OCI-M1 (cell line): ENCODE data around the gene RIC1.
"Not testable (repeated sequence)": the region's sequence is repeated elsewhere in the genome, so short reads cannot be mapped to it uniquely, and the experiment has no call there.

Experiments
- DNase-seq: peaks from one replicate; lab custom pipeline; 2025; lab: John Stamatoyannopoulos, UW

The RIC1 gene

DNA sequence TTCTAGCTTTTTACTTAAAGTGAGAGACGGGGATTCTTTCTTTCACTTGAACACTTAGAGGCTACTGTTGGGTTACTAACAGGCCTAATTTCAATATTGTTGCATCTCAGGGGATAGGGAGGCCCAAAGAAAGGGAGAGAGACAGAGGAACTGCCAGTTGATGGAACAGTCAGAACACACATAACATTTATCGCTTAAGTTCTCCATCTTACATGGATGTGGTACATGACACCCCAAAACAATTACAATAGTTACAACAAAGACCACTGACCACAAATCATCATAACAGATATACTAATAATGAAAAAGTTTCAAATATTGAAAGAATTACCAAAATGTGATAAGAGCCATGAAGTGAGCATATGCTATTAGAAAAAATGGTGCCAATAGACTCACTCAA is 4.3 kb upstream of the RIC1 start:
- DNase-seq = no peak

DNA sequence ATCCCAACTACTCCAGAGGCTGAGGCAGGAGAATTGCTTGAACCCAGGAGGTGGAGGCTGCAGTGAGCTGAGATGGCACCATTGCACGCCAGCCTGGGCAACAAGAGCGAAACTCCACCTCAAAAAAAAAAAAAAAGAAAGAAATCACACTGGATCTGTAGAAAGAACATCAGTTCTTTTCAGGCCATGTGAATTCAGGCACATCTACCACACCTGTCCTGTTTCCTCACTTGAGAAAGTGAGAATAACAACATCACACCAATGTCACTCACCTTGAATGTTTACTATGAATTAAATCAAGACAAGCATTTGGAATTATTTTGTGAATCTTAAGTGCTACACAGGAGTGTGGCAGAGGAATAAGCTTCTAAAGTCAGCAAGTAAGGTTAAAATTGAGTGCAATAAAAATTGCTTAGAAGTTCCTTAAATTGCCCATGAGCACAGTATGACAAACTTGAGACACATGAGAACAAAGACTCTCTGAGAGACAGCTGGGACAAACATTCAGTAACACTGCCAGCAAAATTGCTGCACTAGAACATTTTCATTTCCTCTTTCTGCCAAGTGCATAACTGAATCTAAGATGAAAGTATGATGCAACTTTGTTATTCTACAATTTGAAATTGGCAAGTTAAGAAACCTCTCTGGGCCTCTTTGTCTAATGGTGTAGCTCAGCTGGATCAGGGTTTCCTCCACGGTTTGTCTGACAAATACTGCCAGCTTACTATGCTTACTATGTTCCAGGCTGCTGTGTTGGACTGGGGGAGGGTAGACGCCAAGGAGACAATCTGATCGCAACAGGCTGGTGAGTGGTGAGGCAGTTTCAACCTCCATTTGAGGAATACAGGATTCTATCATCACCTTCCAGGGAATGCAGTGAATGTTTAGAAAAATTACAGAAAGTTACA is 1.9 kb upstream of the RIC1 start:
- DNase-seq = peak; percentile 100

DNA sequence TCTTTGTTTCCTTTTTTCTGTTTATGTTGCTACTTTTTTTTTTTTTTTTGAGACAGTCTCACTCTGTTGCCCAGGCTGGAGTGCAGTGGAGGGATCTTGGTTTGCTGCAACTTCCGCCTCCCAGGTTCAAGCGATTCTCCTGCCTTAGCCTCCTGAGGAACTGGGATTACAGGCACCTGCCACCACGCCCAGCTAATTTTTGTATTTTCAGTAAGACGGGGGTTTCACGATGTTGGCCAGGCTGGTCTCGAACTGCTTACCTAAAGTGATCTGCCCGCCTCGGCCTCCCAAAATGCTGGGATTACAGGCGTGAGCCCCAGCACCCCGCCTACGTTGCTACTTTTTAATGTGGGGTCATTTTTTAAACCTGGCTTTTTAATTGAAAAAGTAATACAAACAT is 1.2 kb upstream of the RIC1 start:
- DNase-seq = not testable (repeated sequence)

DNA sequence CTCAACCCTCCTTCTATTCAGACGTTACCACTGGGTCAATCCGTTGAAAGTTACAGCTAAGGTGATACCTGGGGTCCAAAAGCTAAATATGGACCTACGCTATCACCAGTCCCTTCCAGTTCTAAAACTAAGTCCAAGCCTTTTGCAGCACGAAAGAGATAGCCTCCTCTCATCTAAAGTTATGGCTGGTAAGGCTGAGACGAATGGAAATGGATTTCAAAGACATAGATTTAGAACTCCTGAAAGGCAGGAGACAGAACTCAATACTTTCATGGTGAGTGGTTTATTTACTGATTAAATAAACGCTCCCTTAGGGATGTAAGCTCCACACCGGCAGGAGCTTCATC is 751 bp upstream of the RIC1 start:
- DNase-seq = no peak

DNA sequence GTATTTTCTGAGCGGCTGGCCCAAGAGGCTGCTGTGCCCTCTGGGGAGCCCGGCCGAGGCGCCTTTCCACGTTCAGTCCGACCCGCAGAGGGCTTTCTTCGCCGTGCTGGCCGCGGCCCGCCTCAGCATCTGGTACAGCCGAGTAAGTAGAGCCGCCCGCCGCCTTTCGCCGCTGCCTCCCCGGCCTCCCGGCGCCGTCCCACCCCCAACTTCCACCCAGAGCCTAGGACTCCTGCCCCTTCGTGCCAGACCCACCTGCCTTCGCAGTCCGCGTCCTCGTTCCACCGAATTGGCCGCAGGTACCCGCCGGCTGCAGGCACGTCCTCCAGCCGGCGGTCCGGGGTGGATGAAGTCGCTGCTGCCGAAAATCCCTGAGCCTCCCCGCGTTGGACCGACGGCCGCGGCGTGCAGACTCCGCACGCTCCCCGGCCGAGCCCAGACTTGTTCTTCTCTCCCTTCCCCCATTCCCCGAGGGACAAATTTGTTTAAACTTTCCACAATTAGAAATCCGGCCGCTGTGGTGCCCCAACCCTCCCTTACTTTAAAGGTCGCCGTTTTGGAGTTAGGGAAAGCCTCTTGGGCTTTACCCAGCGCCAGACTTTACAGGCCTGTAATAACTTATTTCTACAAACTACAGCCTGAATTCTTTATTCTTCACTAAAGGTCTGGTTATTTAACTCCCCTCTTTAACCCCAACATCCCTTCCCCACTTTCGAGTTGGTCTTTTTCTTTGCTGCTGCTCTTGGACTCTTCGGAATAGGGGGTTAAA is 589 bp downstream of the RIC1 start:
- DNase-seq = peak; percentile 99

DNA sequence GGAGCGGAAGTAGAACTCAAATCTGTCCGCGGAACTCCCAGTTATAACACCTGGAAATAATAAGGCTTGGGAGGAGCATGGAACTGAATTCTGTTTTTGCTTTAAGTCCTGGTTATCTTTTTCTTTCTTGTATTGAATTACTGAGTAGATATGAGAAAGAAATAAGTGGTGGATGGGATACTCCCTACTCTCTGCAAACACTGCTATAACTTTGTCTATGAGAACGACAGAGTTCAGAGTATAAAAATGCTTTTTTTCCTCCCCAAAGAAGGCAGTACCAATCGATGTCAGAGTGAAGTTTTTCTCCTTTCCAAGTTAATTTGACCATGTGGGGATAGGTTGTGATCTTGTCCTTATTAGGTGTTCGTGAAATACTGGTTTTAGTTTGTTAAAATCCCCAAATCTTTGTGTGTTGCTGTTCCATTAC is 1.2 kb downstream of the RIC1 start:
- peak; percentile 100 for DNase-seq

DNA sequence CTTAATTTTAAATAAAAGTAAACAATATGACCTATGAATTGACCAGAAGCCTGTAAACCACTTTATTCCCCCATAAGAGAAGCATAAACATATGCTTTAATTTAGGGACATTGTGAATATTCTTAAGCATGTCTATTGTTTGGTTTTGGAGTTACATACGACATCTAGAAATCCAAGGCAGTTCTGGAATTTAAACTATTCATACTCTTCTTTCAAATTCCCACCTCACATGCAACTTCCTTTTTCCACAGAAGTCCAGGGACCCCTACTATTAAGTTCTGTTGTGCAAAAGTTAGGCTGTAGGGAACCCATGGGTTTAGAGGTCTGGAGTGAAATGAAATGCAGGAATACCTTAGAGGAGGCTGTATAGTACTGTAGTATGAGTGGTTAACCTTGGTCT is 2.1 kb downstream of the RIC1 start:
- DNase-seq = peak; percentile 93

DNA sequence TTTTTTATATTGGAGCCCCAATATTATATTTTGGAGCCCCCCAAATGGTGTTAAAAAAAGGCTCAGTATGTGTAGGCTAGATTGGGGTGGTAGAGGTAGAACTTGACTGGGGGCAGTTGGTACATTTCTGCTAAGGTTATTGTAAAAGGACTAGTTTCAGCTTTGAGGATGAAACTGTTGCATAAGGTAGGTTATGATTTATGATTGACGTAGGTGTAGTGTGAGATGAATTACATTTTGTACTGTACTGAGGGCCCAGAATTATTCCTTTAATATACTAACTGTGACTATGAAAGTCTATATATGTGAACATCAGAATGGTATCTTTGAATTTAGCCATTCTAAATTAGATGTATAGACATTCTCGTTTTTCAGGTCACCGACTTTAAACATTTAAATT is 3.6 kb downstream of the RIC1 start:
- DNase-seq = peak; percentile 95

DNA sequence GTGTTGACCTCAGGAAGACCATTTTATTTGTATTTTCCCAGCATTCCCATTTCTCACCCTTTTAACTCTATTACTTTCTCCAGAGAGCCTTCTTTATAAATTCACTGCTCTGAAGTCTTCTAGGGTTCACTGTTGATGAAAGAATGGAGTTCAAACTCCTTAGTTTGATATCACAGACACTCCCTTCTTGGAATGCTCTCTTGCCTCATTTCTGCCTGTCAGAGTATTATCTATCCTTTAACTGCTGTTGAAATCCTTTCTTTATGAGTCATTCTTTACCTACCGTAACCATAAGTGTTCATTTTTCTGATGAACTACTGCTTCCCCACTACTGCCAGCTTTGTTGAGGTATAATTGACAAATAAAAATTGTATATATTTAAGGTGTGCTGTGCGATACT is 4.3 kb downstream of the RIC1 start:
- DNase-seq = peak; percentile 100

DNA sequence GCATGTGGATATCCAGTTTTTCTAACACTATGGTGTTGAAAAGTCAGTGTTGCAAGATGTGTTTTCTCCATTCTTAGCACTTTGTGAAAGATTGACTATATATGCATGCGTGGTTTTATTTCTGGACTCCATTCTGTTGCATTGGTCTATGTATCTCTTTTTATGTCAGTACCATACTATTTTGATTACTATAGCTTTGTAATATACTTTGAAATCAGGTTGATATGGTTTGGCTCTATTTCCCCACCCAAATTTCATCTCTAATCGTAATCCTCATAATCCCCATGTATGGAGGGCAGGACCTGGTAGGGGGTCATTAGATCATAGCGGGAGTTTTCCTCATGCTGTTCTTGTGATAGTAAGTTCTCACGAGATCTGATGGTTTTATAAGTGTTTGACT is 6.5 kb downstream of the RIC1 start:
- DNase-seq = no peak

DNA sequence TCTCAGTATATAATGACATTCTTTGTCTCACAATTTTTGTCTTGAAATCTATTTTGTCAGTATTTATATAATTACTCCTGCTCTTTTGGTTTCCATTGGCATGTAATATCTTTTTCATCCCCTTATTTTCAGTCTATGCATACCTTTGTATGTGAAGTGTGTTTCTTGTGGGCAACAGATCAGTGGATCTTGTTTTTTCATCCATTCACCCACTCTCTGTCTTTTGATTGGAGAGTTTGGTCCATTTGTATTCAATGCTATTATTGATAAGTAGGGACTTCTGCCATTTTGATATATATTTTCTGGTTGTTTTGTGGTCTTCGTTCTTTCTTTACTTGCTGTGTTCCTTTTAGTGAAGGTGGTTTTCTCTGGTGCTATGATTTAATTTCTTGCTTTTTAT is 10.9 kb downstream of the RIC1 start:
- no peak for DNase-seq

DNA sequence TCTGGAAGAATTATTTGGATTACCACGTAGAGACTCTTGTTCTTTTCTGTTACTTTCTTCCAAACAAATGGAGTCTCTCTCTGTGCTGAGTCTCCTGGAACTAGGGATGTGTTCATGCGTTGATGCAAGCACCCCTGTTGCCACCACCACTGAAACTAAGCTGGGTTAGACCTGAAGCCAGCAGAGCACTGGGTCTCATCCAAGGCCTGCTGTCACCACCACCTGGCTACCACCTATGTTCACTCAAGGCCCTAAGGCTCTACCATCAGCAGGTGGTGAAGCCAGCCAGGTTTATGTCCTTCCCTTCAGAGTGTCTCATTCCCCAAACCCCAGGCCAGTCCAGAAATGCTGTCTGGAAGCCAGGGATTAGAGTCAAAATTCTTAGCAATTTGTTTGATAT is 13.3 kb downstream of the RIC1 start:
- DNase-seq = no peak

DNA sequence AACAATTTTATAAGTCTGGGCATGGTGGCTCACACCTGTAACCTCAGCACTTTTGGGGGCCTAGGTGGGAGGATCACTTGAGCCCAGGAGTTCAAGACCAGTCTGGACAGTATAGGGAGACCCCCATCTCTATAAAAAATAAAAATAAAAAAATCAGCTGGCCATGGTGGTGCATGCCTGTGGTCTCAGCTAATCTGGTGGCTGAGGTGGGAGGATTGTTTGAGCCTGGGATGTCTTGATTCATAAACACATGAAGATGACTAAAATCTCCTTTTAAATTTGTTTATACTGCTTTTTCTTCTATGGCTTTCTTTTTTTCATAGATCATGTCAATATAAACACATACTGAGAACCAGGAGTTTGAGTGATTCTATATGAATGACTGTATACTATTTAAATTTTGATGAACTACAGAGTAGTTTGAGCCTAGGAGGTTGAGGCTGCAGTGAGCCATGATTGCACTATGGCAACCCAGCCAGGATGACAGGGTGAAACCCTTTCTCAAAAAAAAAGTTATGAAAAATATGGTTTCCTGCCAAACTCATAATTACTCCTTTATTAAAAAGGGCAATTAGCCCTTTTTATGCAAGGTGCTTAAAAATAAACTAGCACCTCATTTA is 14.2 kb downstream of the RIC1 start:
- DNase-seq = no peak

DNA sequence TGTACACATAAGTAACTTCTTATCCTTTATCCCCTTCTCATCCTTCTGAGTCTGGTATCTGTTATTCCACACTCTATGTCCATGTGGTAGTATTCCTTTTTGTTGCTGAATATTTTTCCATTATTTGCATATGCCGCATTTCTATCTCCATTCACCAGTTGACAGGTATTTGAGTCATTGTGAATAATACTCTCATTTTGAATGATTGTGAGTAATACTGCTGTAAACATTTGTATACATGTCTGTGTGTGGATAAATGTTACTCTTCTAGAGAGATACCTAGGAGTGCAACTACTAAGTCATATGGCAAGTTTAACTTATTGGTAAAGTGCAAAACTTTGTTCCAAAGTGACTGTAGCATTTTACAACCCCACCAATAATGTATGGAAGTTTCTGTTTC is 15.6 kb downstream of the RIC1 start:
- DNase-seq = peak; percentile 98

DNA sequence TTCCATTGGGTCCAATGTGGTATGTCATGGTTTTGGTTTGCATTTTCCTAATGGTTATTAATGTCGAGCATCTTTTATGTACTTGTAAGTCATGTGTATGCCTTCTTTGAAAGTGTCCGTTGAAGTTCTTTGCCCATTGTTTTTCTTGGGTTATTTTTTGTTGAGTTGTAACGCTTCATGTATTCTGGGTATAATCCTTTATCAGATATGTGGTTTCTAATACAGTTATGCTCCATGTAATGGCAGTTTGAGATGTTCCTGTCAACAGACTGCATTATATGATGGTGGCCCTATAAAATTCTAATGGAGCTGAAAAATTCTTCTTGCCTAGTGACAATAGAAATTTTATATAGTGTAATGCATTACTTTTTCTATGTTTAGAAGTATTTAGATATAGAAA is 17.2 kb downstream of the RIC1 start:
- DNase-seq = peak; percentile 100

DNA sequence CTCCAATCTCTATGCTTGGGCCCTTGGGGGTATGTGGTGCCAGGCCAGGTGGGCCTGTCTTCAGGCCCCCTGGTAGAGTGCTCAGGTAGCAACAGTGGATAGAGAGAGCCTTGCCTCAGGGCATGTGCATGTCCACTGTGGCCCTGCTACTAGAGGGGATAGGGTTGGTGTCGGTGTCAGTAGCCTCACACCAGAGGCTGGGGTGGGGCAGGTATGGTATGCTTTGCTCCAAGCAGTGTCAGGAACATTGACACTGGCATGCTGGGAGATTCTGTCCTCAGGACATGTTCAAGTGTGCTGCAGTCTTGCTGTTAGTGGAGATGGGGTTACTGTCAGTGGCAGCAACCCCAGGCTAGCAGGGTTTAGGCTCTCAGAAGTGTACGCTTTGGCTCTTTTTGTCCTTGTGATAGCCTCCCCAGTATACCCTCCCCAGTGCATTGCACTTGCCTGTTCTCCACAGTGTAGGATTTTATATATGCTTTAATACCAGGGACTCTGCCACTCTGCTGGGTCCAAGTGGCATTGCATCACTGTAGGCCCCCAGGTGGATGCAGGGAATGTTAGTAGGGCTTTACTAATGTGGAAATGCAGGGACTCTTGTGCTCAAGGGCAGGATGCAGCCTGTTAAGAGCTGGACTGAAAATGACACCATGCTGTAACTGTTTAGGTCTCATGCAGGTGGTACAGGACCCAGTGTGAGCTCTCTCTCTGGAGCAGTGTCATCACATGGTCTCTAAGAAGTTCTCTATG is 21.6 kb downstream of the RIC1 start:
- no peak for DNase-seq

DNA sequence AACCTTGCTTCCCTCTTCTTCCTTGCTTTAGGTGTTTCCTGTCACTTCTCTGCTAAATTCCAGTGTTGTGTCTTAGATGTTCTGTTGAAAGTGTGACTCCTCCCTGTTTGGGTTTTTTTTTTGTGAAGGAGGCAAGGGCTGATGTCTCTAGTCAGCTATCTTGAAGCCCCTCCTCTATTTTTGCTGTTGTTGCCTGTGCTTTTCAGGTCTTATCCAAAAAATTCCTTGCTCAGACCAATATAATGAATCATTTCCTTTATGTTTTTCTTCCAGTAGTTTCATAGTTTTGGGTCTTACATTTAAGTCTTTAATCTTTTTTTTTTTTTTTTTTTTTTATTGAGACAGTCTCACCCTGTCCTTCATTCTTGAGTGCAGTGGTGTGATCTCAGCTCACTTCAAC is 22.3 kb downstream of the RIC1 start:
- no peak for DNase-seq

DNA sequence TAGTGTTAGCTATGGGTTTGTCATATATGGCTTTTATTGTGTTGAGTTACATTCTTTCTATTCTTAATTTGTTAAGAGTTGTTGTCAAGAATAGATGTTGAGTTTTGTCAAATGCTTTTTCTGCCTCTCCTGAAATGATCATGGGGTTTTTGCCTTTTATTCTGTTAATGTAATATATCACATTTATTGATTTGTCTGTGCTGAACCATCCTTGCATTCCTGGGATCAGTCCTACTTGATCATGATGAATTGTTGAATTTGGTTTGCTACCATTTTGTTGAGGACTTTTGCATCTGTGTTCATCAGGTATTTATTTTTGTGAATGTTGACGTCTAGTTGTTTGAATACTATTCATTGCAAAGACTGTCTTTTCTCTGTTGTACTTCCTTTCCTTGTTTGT is 23.9 kb downstream of the RIC1 start:
- peak; percentile 88 for DNase-seq

DNA sequence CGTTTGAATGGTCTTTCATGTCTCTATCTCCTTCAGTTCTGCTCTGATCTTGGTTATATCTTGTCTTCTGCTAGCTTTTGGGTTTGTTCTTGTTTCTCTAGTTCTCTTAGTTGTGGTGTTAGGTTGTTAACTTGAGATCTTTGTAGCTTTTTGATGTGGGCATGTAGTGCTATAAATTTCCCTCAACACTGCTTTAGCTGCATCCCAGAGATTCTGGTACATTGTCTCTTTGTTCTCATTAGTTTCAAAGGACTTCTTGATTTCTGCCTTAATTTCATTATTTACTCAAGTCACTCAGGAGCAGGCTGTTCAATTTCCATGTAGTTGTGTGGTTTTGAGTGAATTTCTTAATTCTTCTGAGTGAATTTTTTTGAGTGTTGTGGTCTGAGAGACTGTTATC is 33.9 kb downstream of the RIC1 start:
- not testable (repeated sequence) for DNase-seq

DNA sequence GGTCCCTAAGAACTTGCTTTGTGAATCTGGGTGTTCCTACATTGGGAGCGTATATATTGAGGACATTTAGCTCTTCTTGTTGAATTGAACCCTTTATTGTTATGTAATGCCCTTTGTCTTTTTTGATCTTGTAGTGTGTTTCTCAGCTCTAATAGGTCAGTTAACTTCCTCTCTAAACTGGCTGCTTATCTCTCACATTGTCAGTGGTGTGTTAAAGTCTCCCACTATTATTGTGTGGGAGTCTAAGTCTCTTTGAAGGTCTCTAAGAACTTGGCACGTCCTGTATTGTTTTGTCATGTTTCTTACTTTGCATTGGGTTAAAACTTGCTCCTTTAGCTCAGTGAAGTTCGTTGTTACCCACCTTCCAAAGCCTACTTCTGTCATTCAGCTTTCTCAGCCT is 36.2 kb downstream of the RIC1 start:
- peak; percentile 100 for DNase-seq

DNA sequence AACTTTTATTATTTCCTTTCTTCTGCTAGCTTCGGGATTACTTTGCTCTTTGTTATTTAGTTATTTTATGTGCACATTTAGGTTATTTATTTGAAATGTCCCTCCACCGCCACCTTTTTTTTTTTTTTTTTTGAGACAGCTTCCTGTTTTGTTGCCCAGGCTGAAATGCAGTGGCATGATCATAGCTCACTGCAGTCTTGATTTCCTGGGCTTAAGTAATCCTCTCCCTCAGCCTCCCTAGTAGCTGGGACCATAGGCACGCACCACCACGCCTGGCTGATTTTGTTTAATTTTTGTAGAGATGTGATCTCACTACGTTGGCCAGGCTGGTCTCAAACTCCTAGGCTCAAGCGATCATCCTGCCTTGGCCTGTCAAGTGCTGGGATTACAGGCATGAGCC is 38.5 kb downstream of the RIC1 start:
- no peak for DNase-seq

DNA sequence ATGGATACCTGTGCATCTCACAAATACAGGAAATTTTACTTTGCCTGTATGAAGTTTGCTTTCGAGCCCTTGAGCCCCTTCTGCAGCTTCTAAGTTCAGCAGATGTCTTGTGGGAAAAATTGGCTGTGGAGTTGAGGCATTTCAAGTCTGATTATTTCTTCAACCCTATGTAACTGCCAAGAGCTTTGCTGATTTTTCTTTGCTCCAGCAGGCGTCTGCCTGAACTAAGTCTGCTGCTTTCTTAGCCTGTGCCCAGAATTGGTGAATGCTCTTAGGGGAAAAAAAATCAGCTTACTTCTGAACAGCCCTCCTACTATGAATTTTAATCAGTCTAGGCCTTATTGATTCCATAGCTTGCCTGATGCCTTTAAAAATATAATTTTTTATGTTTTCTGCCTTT is 41.2 kb downstream of the RIC1 start:
- no peak for DNase-seq
